ENCODE data around the gene CRYZ.

DNA sequence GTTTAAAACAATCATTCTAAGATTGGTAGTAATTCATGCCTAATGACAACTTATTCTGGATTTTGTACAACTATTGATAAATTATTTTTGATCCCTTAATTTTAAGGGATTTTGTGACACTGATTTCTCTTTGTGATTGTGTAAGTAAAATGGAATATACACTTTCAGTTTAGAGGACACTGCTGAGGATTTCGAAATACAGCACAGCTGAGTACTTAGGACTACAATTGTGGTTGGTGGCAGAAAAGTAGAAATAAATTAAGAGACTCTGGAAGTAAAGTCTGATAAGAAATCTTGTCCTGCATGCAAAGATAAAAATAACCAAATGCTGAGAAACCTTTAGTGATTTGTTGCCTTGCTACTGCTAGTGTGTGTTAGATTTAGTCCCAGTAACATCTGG, 40.1 kb upstream of the CRYZ start:
- TF ChIP-seq TAF1 (IDR thresholded peaks at IDR 0.05; ENCODE audit: borderline replicate concordance, insufficient read depth, low read length) (no peak), POLR2AphosphoS5 (IDR thresholded peaks at IDR 0.05; ENCODE audit: low read depth, low read length) (no peak), SIN3A (IDR thresholded peaks at IDR 0.05; ENCODE audit: borderline replicate concordance, insufficient read depth, low read length) (no peak), REST (IDR thresholded peaks at IDR 0.05; ENCODE audit: insufficient read depth in 1 of 2, low read depth in 2 of 2, low read length in 2 of 2) (no peak), FOXP2 (optimal IDR thresholded peaks at IDR 0.05; ENCODE audit: borderline replicate concordance, extremely low read depth, extremely low read length, insufficient read depth) (no peak)

Measured in PFSK-1 (cell line).